Smooth muscle cell of the coronary artery (primary cell): ENCODE measurements around the gene DHRS7B. TPM values are rescaled to one million over a fixed set of nuclear protein-coding genes. Genes with fewer than 3 reads are reported as not detected.

Experiments used
- total RNA-seq: library from RNA; depleted of rRNA; stranded (reverse); fragments of >200 nt; gene quantifications from 2 replicates; pipeline ENCODE4 v1.2.3, GENCODE V29; 2014; ENCODE audit warnings: low replicate concordance

DHRS7B gene
- total RNA-seq: 21.0 and 51.2 TPM in 2 replicates

GRCh38 chr17:21126645-21127508, at the start of gene DHRS7B:
DHRS7B (plus strand) TSS chr17:21126964; CDS start chr17:21126972, 8 bp downstream.

DNA sequence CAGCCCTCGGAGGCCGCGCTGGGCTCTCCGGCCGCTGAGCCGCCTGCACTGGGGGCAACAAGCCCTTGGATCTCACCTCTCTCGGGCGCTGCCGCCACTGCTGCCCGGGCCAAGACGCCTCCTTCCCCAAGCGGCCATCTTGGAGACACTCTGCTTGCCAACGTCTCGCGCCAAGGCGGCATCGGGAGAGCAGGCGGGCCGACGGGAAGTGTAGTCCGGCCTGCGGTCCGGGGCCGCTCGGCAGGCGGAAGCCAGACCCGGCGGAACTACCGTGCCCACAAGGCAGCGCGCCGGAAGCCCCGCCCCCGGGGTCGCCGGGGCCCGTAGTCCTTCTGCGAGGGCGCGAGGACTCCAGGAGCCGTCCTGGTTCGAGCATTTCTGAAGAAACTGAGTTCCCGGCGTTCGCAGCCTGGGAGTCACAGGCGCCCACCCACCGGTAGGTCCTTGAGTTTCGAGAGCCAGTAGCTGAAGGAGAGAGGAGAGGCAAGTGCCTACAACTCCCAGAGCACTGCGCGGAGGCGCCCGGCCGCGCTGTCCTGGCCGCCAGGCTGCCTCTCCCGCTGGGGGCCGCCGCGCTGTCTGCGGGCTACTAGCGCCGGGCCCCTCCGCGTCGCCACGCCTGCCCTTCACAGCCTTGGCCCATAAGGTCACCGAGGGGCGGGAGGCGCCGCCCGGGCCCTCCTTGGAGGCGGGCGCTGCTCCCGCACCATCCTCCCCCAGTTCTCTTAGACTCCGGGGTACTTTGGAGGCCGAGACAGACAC, 87.4 kb downstream of the DHRS7B start, which contains the start of gene TMEM11:
TMEM11 (minus strand) TSS at position 147 of the 762 bp plus-strand sequence; CDS start at position 138, 9 bp downstream.

Other genes starting within 250 kb of the DHRS7B start
- 200 and 230 TPM in 2 replicates for gene USP22, start 84.0 kb upstream of the DHRS7B start, total RNA-seq
- gene TMEM11, start 87.2 kb downstream of the DHRS7B start, total RNA-seq: 16.3 and 20.7 TPM in 2 replicates
- gene NATD1, start 126.4 kb downstream of the DHRS7B start, total RNA-seq: 2.5 and 3.4 TPM in 2 replicates
- gene MAP2K3, start 157.7 kb downstream of the DHRS7B start, total RNA-seq: 8.9 and 9.6 TPM in 2 replicates
- gene KCNJ12, start 249.4 kb downstream of the DHRS7B start, total RNA-seq: under 0.01 and 24.8 TPM in 2 replicates